G401.6 (cell line): ENCODE results near the gene PRXL2A.
"Not testable (repeated sequence)": the region's sequence is repeated elsewhere in the genome, so short reads cannot be mapped to it uniquely, and the experiment has no call there.

Source experiments
- FAIRE-seq: peaks from 2 replicates; lab custom pipeline; 2012; peaks lifted over from hg19 to GRCh38; lab: Jason Lieb, UNC

Gene PRXL2A

GRCh38 chr10:80411681-80412220 lies 3.4 kb downstream of the PRXL2A start:
- FAIRE-seq, result no peak

- no peak for FAIRE-seq
These were observed 4.1 kb downstream of the PRXL2A start for GRCh38 chr10:80412486-80412885.

- no peak for FAIRE-seq
These were observed 5.1 kb downstream of the PRXL2A start for GRCh38 chr10:80413271-80413996.

GRCh38 chr10:80414142-80414895 lies 6.0 kb downstream of the PRXL2A start:
- FAIRE-seq, result no peak

- no peak for FAIRE-seq
These were observed 7.6 kb downstream of the PRXL2A start for GRCh38 chr10:80415734-80416478.

GRCh38 chr10:80416479-80417098 lies 8.2 kb downstream of the PRXL2A start:
- no peak for FAIRE-seq

GRCh38 chr10:80417256-80417655 lies 8.9 kb downstream of the PRXL2A start:
- not testable (repeated sequence) for FAIRE-seq

- FAIRE-seq, result no peak
These were observed 12.8 kb downstream of the PRXL2A start for GRCh38 chr10:80421050-80421706.

GRCh38 chr10:80421707-80422536 lies 13.6 kb downstream of the PRXL2A start:
- FAIRE-seq, result no peak

GRCh38 chr10:80425901-80426300 lies 17.6 kb downstream of the PRXL2A start:
- no peak for FAIRE-seq

GRCh38 chr10:80427541-80427940 lies 19.2 kb downstream of the PRXL2A start:
- no peak for FAIRE-seq

- no peak for FAIRE-seq
These were observed 21.2 kb downstream of the PRXL2A start for GRCh38 chr10:80429521-80429973.

GRCh38 chr10:80433134-80433533 lies 24.8 kb downstream of the PRXL2A start:
- FAIRE-seq, result no peak

- FAIRE-seq, result no peak
These were observed 28.2 kb downstream of the PRXL2A start for GRCh38 chr10:80436446-80437098.

- no peak for FAIRE-seq
These were observed 28.9 kb downstream of the PRXL2A start for GRCh38 chr10:80437227-80437626.

GRCh38 chr10:80441831-80442230 lies 33.5 kb downstream of the PRXL2A start:
- FAIRE-seq, result no peak

GRCh38 chr10:80442879-80443278 lies 34.5 kb downstream of the PRXL2A start:
- FAIRE-seq, result no peak

GRCh38 chr10:80443531-80443974 lies 35.2 kb downstream of the PRXL2A start:
- no peak for FAIRE-seq

- no peak for FAIRE-seq
These were observed 35.8 kb downstream of the PRXL2A start for GRCh38 chr10:80444124-80444523.
